NCI-H446 (cell line): Measurements from ENCODE around the gene NDUFB7.

Experiments
- DNase-seq, 2 experiments: peaks; one replicate each; lab custom pipeline; 2025; lab: John Stamatoyannopoulos, UW

Gene NDUFB7

GRCh38 chr19:14520543-14520942 lies 51.3 kb downstream of the NDUFB7 start:
- no peak for DNase-seq

DNA sequence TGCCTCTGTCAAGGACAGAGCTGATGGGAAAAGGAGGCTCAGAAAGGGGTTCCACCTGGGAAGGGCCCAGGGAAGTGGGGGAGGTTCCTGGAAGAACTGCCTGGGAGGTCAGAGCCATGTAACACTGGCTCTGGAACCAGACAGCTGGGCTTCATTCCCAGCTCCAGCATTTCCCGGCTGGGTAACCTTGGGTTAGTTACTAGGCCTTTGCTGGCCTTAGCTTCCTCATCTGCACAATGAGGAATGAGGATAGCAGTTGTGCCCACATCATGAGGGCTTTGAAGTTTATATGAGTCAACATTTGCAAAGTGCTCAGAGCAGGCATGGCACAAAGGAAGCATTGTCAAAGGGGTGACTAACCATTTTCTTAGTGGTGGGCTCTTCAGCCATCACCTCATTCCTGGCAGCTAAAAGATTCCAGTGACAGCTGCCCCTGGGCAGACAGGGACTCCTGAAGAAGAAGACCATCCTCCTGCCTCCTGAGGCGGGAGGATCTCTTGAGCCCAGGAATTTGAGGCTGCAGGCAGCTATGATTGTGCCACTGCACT lies 51.9 kb downstream of the NDUFB7 start:
- no peak for DNase-seq

DNA sequence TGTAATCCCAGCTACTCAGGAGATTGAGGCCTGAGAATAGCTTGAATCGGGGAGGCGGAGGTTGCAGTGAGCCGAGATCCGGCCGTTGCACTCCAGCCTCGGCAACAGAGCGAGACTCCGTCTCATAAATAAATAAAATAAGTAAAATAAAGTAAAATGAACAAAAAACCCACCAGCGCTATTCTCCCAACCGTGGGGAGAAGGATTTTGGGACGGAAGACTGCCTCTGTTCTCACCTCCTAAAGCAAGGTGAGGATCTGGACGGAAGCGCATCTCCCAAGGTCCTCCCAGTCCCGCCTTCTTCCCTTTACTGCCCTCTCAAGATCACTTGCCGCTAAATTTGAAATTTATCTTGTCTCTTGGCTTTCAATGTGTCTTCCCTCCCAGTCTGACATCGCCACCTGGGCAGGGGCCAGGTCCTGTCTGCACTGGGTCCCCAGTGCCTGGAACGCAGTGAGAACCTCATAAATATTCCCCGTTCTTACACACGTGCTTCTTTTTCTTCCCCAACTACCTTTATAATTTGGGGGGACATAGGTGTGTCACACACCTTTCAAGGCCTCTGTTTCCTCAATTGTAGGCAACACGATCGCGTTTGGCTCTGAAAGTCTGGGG lies 52.5 kb downstream of the NDUFB7 start:
- DNase-seq = no peak

GRCh38 chr19:14517840-14518505 lies 53.9 kb downstream of the NDUFB7 start, which contains the start of gene DNAJB1:
Gene DNAJB1, minus strand, starts transcription at chr19:14518397. Its CDS starts 48 bp downstream, at chr19:14518349.
- peak; percentile 75 to 88 for DNase-seq

- DNase-seq = no peak
Observed at GRCh38 chr19:14517446-14517839, 54.4 kb downstream of the NDUFB7 start.

DNA sequence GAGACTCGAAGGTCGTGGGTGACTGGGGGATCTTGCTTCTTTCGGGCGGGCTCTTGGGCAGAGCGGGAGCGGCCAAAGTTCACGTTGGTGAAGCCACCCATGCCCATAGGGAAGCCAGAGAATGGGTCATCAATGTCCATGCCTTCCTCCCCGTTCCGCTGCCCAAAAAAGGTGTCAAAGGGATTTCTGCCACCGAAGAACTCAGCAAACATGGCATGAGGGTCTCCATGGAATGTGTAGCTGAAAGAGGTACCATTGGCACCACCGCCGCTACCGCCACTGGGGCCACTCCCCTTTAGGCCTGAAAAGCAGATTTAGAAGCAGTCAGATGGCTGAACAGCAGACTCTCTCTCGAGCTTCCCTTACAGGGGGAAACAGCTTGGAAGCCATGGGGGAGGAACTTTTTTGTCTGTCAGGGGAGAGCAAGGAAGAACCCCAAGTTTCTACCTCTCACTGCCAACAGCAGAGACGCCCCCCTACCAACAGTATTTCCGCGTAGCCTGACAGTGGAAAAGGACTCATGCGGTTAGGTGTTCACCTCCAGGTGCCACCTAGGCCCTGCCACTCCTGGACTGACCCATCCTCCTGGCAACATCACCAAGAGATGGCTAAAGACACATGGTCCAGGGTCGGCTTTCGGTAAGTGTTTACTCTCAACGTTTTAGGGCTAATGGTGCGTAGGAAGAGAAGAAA lies 55.0 kb downstream of the NDUFB7 start:
- no peak for DNase-seq
